SU-DHL-6 (cell line): ENCODE results near the gene MAGOH.

Experiments used
- H2AFZ ChIP-seq: fragments of 200-600 bp; sonication (generic); 2 replicates; pipeline ENCODE4 v1.6.1; 2014; ENCODE audit warnings: low read depth, mild to moderate bottlenecking, moderate library complexity, mixed read lengths, antibody characterized with exemption, low read length; ENCODE audit not compliant: severe bottlenecking
- H3F3A ChIP-seq: fragments of 200-600 bp; shearing (Covaris generic); 2 replicates; pipeline ENCODE4 v1.6.0; 2016; ENCODE audit warnings: antibody characterized with exemption, mild to moderate bottlenecking; ENCODE audit not compliant: insufficient read depth
- H3K27ac ChIP-seq: fragments of 200-600 bp; sonication (generic); 2 replicates; pipeline ENCODE4 v1.5.1; 2016; ENCODE audit warnings: low read depth, mild to moderate bottlenecking, low read length, moderate library complexity, mixed read lengths
- H3K27me3 ChIP-seq: fragments of 200-600 bp; sonication (generic), shearing (Covaris generic); 2 replicates; pipeline ENCODE4 v1.6.0; 2014; ENCODE audit warnings: mild to moderate bottlenecking, low read length
- H3K36me3 ChIP-seq: fragments of 200-600 bp; sonication (generic); 2 replicates; pipeline ENCODE4 v1.6.1; 2014; ENCODE audit warnings: mild to moderate bottlenecking, low read length, mixed read lengths
- H3K4me2 ChIP-seq: fragments of 300-600, 200-600 bp; shearing (Covaris generic), sonication (generic); 2 replicates; pipeline ENCODE4 v1.6.0; 2014; ENCODE audit warnings: low read length, low read depth, mild to moderate bottlenecking; ENCODE audit not compliant: poor library complexity, severe bottlenecking
- H3K4me3 ChIP-seq: fragments of 200-600 bp; sonication (generic); 2 replicates; pipeline ENCODE4 v1.5.1; 2014; ENCODE audit warnings: antibody characterized with exemption, low read length, mild to moderate bottlenecking, mixed read lengths; ENCODE audit not compliant: insufficient read depth, poor library complexity, severe bottlenecking
- H3K79me2 ChIP-seq: fragments of 200-600 bp; sonication (generic); 2 replicates; pipeline ENCODE4 v1.6.1; 2014; ENCODE audit warnings: mild to moderate bottlenecking, low read length, moderate library complexity; ENCODE audit not compliant: insufficient read depth
- H3K9ac ChIP-seq: fragments of 200-600 bp; sonication (generic); 2 replicates; pipeline ENCODE4 v1.7.0; 2014; ENCODE audit warnings: mild to moderate bottlenecking, low read length
- H3K9me2 ChIP-seq: fragments of 200-600 bp; sonication (generic); replicated peaks from 2 replicates; pipeline ENCODE4 v1.6.1; 2014; ENCODE audit warnings: low read length; ENCODE audit not compliant: insufficient read depth
- H3K9me3 ChIP-seq: fragments of 200-600 bp; sonication (generic); 2 replicates; pipeline ENCODE4 v1.6.1; 2014; ENCODE audit warnings: low read length, mixed read lengths; ENCODE audit not compliant: insufficient read depth
- H4K20me1 ChIP-seq: fragments of 200-600 bp; sonication (generic); 2 replicates; pipeline ENCODE4 v1.6.1; 2014; ENCODE audit warnings: low read depth, mild to moderate bottlenecking, antibody characterized with exemption, low read length, moderate library complexity, mixed read lengths
- EZH2phosphoT487 ChIP-seq: fragments of 200-600 bp; sonication (generic), shearing (Covaris generic); conservative IDR thresholded peaks from 2 replicates; pipeline ENCODE4 v1.6.1; 2018; ENCODE audit warnings: mild to moderate bottlenecking, antibody characterized with exemption, low read length, moderate library complexity, mixed read lengths
- TF ChIP-seq, protein P1 (sequence below): fragments of 200-600 bp; sonication (generic); IDR thresholded peaks from one replicate; pipeline ENCODE4 v1.5.1; 2017; ENCODE audit warnings: antibody characterized with exemption, mild to moderate bottlenecking, low read length, moderate library complexity; ENCODE audit not compliant: insufficient read depth, poor library complexity, severe bottlenecking

MAGOH gene

DNA sequence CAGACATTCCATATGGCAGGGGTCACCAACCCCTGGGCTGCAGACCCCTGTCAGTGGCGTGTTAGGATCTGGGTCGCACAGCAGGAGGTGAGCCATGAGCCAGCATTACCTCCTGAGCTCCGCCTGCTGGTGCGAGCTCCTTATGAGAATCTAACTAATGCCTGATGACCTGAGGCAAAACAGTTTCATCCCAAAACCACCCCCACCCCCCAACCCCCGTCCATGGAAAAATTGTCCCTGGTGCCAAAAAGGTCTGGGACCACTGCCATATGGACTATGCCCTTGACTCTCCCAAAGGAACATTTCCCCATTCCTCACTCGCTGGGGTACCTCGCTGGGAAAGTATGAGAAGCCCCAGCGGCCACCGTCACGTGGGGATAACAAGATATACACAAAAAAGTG lies 48.1 kb downstream of the MAGOH start:
- Histone ChIP-seq H3F3A (no peaks in the 10 kb centered on the region), H3K79me2 (no peaks in the 10 kb centered on the region), H3K27me3 (no peaks in the 10 kb centered on the region), H3K4me3 (no peak overlapping the region), H2AFZ (no peak overlapping the region), H3K4me2 (no peak overlapping the region), H3K9ac (no peak overlapping the region), H3K36me3 (no peaks in the 10 kb centered on the region), H3K9me2 (no peaks in the 10 kb centered on the region), H3K9me3 (no peaks in the 10 kb centered on the region), H4K20me1 (no peaks in the 10 kb centered on the region), H3K27ac (no peak overlapping the region)
- no peak for TF ChIP-seq EZH2phosphoT487
- TF ChIP-seq, protein P1, sequence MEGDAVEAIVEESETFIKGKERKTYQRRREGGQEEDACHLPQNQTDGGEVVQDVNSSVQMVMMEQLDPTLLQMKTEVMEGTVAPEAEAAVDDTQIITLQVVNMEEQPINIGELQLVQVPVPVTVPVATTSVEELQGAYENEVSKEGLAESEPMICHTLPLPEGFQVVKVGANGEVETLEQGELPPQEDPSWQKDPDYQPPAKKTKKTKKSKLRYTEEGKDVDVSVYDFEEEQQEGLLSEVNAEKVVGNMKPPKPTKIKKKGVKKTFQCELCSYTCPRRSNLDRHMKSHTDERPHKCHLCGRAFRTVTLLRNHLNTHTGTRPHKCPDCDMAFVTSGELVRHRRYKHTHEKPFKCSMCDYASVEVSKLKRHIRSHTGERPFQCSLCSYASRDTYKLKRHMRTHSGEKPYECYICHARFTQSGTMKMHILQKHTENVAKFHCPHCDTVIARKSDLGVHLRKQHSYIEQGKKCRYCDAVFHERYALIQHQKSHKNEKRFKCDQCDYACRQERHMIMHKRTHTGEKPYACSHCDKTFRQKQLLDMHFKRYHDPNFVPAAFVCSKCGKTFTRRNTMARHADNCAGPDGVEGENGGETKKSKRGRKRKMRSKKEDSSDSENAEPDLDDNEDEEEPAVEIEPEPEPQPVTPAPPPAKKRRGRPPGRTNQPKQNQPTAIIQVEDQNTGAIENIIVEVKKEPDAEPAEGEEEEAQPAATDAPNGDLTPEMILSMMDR = no peak

DNA sequence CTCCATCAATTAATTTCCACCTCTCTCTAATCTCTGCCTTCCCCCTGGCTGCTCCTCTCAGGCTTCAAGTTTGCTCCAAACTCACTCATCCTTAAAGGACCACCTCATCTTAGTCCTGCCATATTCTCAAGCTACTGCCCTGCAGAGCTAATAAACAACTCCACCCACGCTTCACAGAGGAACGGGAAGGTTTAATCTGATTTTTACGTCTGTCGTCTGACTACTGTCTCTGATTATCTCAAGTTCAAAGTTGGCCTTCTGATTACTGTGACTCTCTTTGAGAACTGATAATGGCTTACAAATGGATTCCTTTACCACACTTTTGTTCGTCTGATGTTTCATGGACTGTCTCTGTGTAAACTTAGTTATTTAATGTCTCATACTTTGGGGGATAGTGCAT lies 49.3 kb downstream of the MAGOH start:
- no peak overlapping the region for H3K4me2 ChIP-seq
- no peak for TF ChIP-seq EZH2phosphoT487
- TF ChIP-seq, protein P1 = no peak
- H3F3A ChIP-seq = no peaks in the 10 kb centered on the region
- H3K79me2 ChIP-seq = no peaks in the 10 kb centered on the region
- H3K4me3 ChIP-seq = no peak overlapping the region
- H3K36me3 ChIP-seq = no peaks in the 10 kb centered on the region
- H3K9me3 ChIP-seq = no peaks in the 10 kb centered on the region
- no peak overlapping the region for H3K9ac ChIP-seq
- H4K20me1 ChIP-seq = no peaks in the 10 kb centered on the region
- H3K27ac ChIP-seq = no peak overlapping the region
- no peaks in the 10 kb centered on the region for H3K27me3 ChIP-seq
- no peak overlapping the region for H2AFZ ChIP-seq
- no peaks in the 10 kb centered on the region for H3K9me2 ChIP-seq

DNA sequence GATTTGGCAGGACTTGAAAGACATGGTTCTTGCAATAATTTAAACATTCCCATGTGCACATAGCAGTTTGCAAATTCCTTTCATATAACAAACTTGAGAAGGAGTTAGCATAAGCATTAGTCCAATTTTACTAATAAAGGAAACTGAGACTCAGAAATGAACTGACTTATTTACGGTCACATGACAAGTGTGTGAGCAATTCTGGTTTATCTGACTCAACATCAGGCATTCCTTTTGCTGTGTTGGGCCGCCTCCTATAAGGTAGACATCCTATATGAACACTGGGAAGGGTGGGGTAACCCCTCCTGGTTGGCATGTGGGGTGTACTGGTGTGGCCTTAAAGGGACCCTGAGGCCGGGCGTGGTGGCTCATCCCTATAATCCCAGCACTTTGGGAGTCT lies 50.2 kb downstream of the MAGOH start:
- H3K27me3 ChIP-seq = no peaks in the 10 kb centered on the region
- no peaks in the 10 kb centered on the region for H3F3A ChIP-seq
- no peaks in the 10 kb centered on the region for H3K79me2 ChIP-seq
- H3K27ac ChIP-seq = no peak overlapping the region
- no peak overlapping the region for H3K9ac ChIP-seq
- H3K4me3 ChIP-seq = no peak overlapping the region
- no peaks in the 10 kb centered on the region for H3K9me2 ChIP-seq
- H4K20me1 ChIP-seq = no peaks in the 10 kb centered on the region
- no peak overlapping the region for H2AFZ ChIP-seq
- no peaks in the 10 kb centered on the region for H3K36me3 ChIP-seq
- H3K9me3 ChIP-seq = no peaks in the 10 kb centered on the region
- no peak overlapping the region for H3K4me2 ChIP-seq
- TF ChIP-seq, protein P1 = no peak
- no peak for TF ChIP-seq EZH2phosphoT487
